MCF 10A (cell line): ENCODE results near the gene VPS45. TPM values are rescaled to one million over a fixed set of nuclear protein-coding genes. Genes with fewer than 3 reads are reported as not detected.

ENCODE experiments used
- BruUV-seq: library from RNA; stranded (reverse); fragments of 400-500 nt; replicated peaks from 2 replicates; lab custom pipeline; 2021; lab: Mats Ljungman, UMichigan
- CTCF ChIA-PET: fragments of 300-600 bp; sonication (Branson Sonifier 250); formaldehyde crosslinking; extraction: SDS; loops from one replicate; lab custom pipeline; 2021; ENCODE audit warnings: antibody characterized with exemption, inconsistent platforms; lab: Yijun Ruan, JAX
- POLR2A ChIA-PET: fragments of 300-600, 350-650 bp; sonication (Branson Sonifier 250); formaldehyde crosslinking; extraction: SDS; loops from one replicate; lab custom pipeline; 2020; ENCODE audit warnings: antibody characterized with exemption, inconsistent platforms; lab: Yijun Ruan, JAX
- DNase-seq: peaks from one replicate; pipeline ENCODE4 v3.0.0-alpha.2; 2018; ENCODE audit not compliant: unreplicated experiment
- H3K27ac Mint-ChIP-seq: one replicate; pipeline ENCODE4 v1.8.0; 2022; ENCODE audit warnings: mild to moderate bottlenecking, low read depth, mixed read lengths; ENCODE audit not compliant: unreplicated experiment
- H3K27me3 Mint-ChIP-seq: one replicate; pipeline ENCODE4 v1.8.0; 2022; ENCODE audit warnings: mixed read lengths; ENCODE audit not compliant: insufficient read depth, unreplicated experiment
- H3K36me3 Mint-ChIP-seq: one replicate; pipeline ENCODE4 v1.8.0; 2022; ENCODE audit warnings: mild to moderate bottlenecking, moderate library complexity, mixed read lengths; ENCODE audit not compliant: insufficient read depth, unreplicated experiment
- H3K4me1 Mint-ChIP-seq: one replicate; pipeline ENCODE4 v1.8.0; 2022; ENCODE audit warnings: mixed read lengths; ENCODE audit not compliant: insufficient read depth, unreplicated experiment
- H3K4me3 Mint-ChIP-seq: one replicate; pipeline ENCODE4 v1.8.0; 2022; ENCODE audit warnings: mild to moderate bottlenecking, moderate library complexity, mixed read lengths; ENCODE audit not compliant: unreplicated experiment
- H3K9me3 Mint-ChIP-seq: one replicate; pipeline ENCODE4 v1.8.0; 2022; ENCODE audit warnings: mixed read lengths; ENCODE audit not compliant: unreplicated experiment
- CTCF ChIP-seq: fragments of 200-600 bp; IDR thresholded peaks from one replicate; pipeline ENCODE4 v1.8.0; 2022; ENCODE audit warnings: antibody characterized with exemption, mild to moderate bottlenecking; ENCODE audit not compliant: unreplicated experiment
- intact Hi-C: fragments of 100-400 bp; cut with micrococcal nuclease; formaldehyde crosslinking; loops from 2 replicates; pipeline ENCODE4 v1.14.1; 2022
- total RNA-seq: library from RNA; stranded (reverse); gene quantifications from 2 replicates; pipeline ENCODE4 v1.2.3, GENCODE V29; 2022

The VPS45 gene
- total RNA-seq, 1 experiment from 2014 or later, result 35.1 TPM

GRCh38 chr1:150121236-150121862, 53.8 kb downstream of the VPS45 start:
- Mint-ChIP-seq H3K4me3 (no peak overlapping the region), H3K36me3 (peaks cover 25% of the 10 kb centered on the region), H3K27me3 (no peaks in the 10 kb centered on the region), H3K9me3 (no peaks in the 10 kb centered on the region), H3K4me1 (peaks cover 11% of the 10 kb centered on the region), H3K27ac (no peak overlapping the region)
- intact Hi-C loops, result no loop called here
- ChIA-PET POLR2A (interaction anchor here (1.2 kb wide), 1 partner anchor 11 kb away, joined by 4 read pairs; no protein-coding TSS in a partner anchor), CTCF (interaction anchor here (1.4 kb wide), 1 partner anchor 19 kb away, joined by 4 read pairs; no protein-coding TSS in a partner anchor)
- BruUV-seq, result no TSS peak
- no peak for TF ChIP-seq CTCF
- no peak for DNase-seq

GRCh38 chr1:150126811-150127210, 59.2 kb downstream of the VPS45 start:
- Mint-ChIP-seq H3K4me3 (no peak overlapping the region), H3K36me3 (peaks cover 28% of the 10 kb centered on the region), H3K9me3 (no peaks in the 10 kb centered on the region), H3K4me1 (peaks cover 3% of the 10 kb centered on the region), H3K27me3 (no peaks in the 10 kb centered on the region), H3K27ac (no peak overlapping the region)
- no peak for DNase-seq
- ChIA-PET CTCF (interaction anchor here (1.0 to 1.1 kb wide), 3 partner anchors 9 to 60 kb away, joined by 3 to 4 read pairs (median 3); no protein-coding TSS in a partner anchor), POLR2A (no interaction called here)
- intact Hi-C loops, result no loop called here
- TF ChIP-seq CTCF, result no peak
- no TSS peak for BruUV-seq

GRCh38 chr1:150127464-150127863, 59.9 kb downstream of the VPS45 start:
- H3K27ac Mint-ChIP-seq, result no peak overlapping the region
- intact Hi-C loops, result no loop called here
- POLR2A ChIA-PET, result interaction anchor here (0.8 to 1.4 kb wide), 4 partner anchors 11 to 51 kb away, joined by 3 to 5 read pairs (median 4); no protein-coding TSS in a partner anchor

More at GRCh38 chr1:150127464-150127863, 59.9 kb downstream of the VPS45 start:
- CTCF ChIA-PET, result interaction anchor here (0.6 to 1.5 kb wide), 5 partner anchors 29 to 60 kb away, joined by 3 to 8 read pairs (median 3); no protein-coding TSS in a partner anchor
- no TSS peak for BruUV-seq
- no peak overlapping the region for H3K4me3 Mint-ChIP-seq
- H3K36me3 Mint-ChIP-seq, result peaks cover 24% of the 10 kb centered on the region
- H3K27me3 Mint-ChIP-seq, result no peaks in the 10 kb centered on the region
- no peaks in the 10 kb centered on the region for H3K4me1 Mint-ChIP-seq
- no peak for TF ChIP-seq CTCF
- no peaks in the 10 kb centered on the region for H3K9me3 Mint-ChIP-seq
- DNase-seq, result no peak
